GM12873 (cell line): ENCODE data around the gene PPA1.

Source experiments
- TF ChIP-seq, protein P1 (sequence below): IDR thresholded peaks from 2 replicates; pipeline ENCODE4 v1.5.1; 2012; ENCODE audit warnings: low read depth, mild to moderate bottlenecking, moderate library complexity, low read length, control low read depth; ENCODE audit not compliant: insufficient read depth; ENCODE audit errors: missing control alignments

Gene PPA1

GRCh38 chr10:70232155-70232858, 922 bp downstream of the PPA1 start:
- TF ChIP-seq, protein P1, sequence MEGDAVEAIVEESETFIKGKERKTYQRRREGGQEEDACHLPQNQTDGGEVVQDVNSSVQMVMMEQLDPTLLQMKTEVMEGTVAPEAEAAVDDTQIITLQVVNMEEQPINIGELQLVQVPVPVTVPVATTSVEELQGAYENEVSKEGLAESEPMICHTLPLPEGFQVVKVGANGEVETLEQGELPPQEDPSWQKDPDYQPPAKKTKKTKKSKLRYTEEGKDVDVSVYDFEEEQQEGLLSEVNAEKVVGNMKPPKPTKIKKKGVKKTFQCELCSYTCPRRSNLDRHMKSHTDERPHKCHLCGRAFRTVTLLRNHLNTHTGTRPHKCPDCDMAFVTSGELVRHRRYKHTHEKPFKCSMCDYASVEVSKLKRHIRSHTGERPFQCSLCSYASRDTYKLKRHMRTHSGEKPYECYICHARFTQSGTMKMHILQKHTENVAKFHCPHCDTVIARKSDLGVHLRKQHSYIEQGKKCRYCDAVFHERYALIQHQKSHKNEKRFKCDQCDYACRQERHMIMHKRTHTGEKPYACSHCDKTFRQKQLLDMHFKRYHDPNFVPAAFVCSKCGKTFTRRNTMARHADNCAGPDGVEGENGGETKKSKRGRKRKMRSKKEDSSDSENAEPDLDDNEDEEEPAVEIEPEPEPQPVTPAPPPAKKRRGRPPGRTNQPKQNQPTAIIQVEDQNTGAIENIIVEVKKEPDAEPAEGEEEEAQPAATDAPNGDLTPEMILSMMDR: no peak

DNA sequence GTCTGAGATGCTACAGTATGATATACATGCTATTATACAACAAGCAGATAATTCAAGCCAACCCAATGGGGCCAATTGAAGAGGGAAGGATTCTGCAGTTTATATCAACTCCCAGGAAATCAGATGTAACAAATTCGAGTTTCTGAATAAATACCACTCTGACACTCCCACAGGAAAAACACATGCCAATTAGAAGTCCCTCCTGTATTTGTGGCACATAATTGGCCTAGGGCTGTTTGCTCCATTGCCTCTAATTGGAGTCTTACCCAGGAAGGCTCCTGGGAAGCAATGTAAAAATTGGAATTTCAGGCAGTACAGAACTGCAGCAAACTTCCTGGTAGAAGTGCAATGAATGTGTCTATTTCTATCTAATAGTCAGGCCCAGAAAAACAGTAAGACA, 4.7 kb downstream of the PPA1 start:
- TF ChIP-seq, protein P1: no peak

DNA sequence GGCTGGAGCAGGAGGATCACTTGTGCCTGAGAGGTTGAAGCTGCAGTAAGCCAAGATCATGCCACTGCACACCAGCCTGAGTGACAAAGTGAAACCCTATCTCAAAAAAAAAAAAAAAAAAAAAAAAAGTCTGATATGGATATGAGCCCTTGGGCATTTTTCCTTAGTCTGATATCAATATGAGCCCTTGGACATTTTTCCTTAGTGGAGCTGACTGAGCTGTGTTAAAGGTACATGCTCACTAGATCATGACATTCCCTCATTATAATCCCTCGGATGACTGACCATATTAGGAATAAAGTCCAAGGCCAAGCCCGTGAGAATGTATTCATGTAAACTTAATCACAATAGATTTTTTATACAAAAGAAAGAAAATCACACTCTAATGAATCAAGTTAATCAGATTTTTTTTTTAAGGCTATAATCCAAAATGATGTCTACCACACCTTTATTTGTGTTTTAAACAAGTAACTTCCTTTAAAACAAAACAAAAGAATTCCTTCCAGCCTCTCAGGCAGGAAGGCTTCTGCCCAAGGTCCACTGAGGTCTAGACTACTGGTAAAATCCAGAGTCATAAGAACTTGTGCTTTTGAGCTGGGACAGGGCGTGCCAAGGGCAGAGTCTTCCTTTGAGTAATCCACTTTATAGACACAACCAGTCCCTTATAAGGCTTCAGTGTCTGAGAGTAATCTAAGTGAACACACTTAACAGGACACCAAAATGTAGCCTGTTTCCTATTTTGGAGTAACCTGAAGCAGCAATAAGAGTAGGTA, 5.5 kb downstream of the PPA1 start:
- TF ChIP-seq, protein P1: no peak

GRCh38 chr10:70223728-70224127, 9.5 kb downstream of the PPA1 start:
- TF ChIP-seq, protein P1: no peak

DNA sequence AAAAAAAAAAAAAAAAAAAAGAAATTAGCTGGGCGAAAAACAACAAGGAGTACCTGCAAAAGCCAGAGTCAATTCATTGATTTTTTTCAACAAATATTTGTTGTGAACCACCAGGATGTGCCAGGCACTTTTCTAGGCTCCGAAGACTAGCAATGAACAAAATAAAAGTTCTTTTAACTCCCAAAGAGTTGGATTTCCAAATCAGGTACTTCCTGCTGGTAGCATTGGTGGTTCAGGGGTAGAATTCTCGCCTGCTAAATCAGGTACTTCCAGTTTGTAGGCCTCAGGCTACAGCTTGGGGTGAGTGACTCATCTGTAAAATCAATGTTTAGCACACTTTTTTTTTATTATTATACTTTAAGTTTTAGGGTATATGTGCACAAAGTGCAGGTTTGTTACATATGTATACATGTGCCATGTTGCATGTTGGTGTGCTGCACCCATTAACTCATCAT, 10.9 kb downstream of the PPA1 start:
- TF ChIP-seq, protein P1: no peak

DNA sequence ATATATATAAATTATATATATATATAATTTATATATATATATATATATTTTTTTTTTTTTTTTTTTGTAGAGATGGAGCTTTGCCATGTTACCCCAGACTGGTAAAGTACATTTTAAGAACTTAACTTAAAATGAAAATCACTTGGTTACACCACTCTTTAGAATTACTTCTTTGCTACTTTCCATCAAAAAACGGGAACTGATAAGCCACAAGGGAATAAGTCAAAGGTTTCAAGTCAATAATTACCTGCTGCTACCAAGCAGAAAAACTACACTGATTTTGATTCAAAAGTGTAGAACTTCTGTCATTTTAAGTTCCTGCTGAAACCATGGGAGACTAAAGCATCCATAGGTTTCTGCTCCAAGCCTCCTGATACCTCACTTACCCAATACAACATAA, 12.2 kb downstream of the PPA1 start:
- TF ChIP-seq, protein P1: no peak

DNA sequence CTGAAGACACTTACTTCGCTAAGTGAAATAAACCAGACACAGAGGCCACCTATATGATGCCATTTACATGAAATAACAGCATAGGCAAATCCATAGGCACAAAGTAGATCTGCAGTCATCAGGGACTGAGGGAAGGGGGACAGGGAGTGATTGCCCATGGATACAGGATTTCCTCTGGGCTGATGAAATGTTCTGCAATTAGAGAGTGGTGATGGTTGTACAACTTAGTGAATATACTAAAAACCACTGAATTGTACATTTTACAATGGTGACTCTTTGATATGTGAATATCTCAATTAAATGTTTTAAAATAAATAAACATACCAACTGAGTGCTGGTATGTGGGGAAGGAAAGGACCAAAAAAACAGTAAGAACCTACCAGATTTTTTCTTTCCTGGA, 20.4 kb downstream of the PPA1 start:
- TF ChIP-seq, protein P1: no peak
